SK-N-SH treated with all-trans-retinoic acid at 6 μM for 48 hours (cell line): ENCODE results near the gene ZHX3.

Experiments used
- ATAC-seq: fragments of 200-7000 bp; cut with Tn5 transposase; 3 replicates; pipeline ENCODE4 v1.9.1; 2020; ENCODE audit warnings: mild to moderate bottlenecking, moderate library complexity
- ARNTL ChIP-seq: fragments of 450-650 bp; formaldehyde crosslinking; IDR thresholded peaks from 2 replicates; pipeline ENCODE4 v1.5.0; 2020; ENCODE audit warnings: low read depth, mild to moderate bottlenecking, moderate library complexity, borderline replicate concordance
- BACH2 ChIP-seq: fragments of 250-450 bp; sonication (Bioruptor Pico); IDR thresholded peaks from 2 replicates; pipeline ENCODE4 v1.9.0; 2021; ENCODE audit warnings: mild to moderate bottlenecking, borderline replicate concordance
- CREB5 ChIP-seq: fragments of 250-450 bp; sonication (Bioruptor Pico); IDR thresholded peaks from 2 replicates; pipeline ENCODE4 v1.5.1; 2020; ENCODE audit warnings: low read depth, mild to moderate bottlenecking, moderate library complexity
- CSDC2 ChIP-seq: fragments of 250-450 bp; sonication (Bioruptor Pico); IDR thresholded peaks from 2 replicates; pipeline ENCODE4 v1.5.0; 2020; ENCODE audit warnings: mild to moderate bottlenecking, moderate library complexity
- CSRNP3 ChIP-seq: fragments of 250-450 bp; sonication (Bioruptor Pico); IDR thresholded peaks from 2 replicates; pipeline ENCODE4 v1.5.1; 2021; ENCODE audit warnings: mild to moderate bottlenecking, moderate library complexity
- ESRRG ChIP-seq: fragments of 250-450 bp; sonication (Bioruptor Pico); IDR thresholded peaks from 2 replicates; pipeline ENCODE4 v1.6.1; 2021; ENCODE audit warnings: mild to moderate bottlenecking
- GLIS3 ChIP-seq: fragments of 250-450 bp; sonication (Bioruptor Pico); IDR thresholded peaks from 2 replicates; pipeline ENCODE4 v1.5.0; 2020; ENCODE audit warnings: mild to moderate bottlenecking, moderate library complexity
- ISL1 ChIP-seq: fragments of 250-450 bp; sonication (Bioruptor Pico); IDR thresholded peaks from 2 replicates; pipeline ENCODE4 v2.1.2; 2022; ENCODE audit warnings: mild to moderate bottlenecking, moderate library complexity
- OSR1 ChIP-seq: fragments of 250-450 bp; sonication (Bioruptor Pico); IDR thresholded peaks from 2 replicates; pipeline ENCODE4 v1.8.0; 2022; ENCODE audit warnings: moderate library complexity, mild to moderate bottlenecking, inconsistent platforms
- PATZ1 ChIP-seq: fragments of 250-450 bp; sonication (Bioruptor Pico); IDR thresholded peaks from 2 replicates; pipeline ENCODE4 v1.8.0; 2020; ENCODE audit warnings: mild to moderate bottlenecking, moderate library complexity, borderline replicate concordance
- POU6F1 ChIP-seq: fragments of 250-450 bp; sonication (Bioruptor Pico); IDR thresholded peaks from 2 replicates; pipeline ENCODE4 v1.8.0; 2021; ENCODE audit warnings: low read depth, mild to moderate bottlenecking, moderate library complexity, borderline replicate concordance
- PPARA ChIP-seq: fragments of 250-450 bp; sonication (Bioruptor Pico); IDR thresholded peaks from 2 replicates; pipeline ENCODE4 v1.5.0; 2020; ENCODE audit warnings: mild to moderate bottlenecking, borderline replicate concordance
- RARB ChIP-seq: fragments of 250-450 bp; sonication (Bioruptor Pico); IDR thresholded peaks from 2 replicates; pipeline ENCODE4 v1.8.0; 2021; ENCODE audit warnings: mild to moderate bottlenecking, moderate library complexity
- SNAI2 ChIP-seq: fragments of 250-450 bp; sonication (Bioruptor Pico); IDR thresholded peaks from 2 replicates; pipeline ENCODE4 v1.5.0; 2020; ENCODE audit warnings: mild to moderate bottlenecking, moderate library complexity
- TCF4 ChIP-seq: fragments of 250-450 bp; sonication (Bioruptor Pico); IDR thresholded peaks from 2 replicates; pipeline ENCODE4 v1.8.0; 2021; ENCODE audit warnings: mild to moderate bottlenecking, moderate library complexity, borderline replicate concordance
- TOX ChIP-seq: fragments of 250-450 bp; sonication (Bioruptor Pico); IDR thresholded peaks from 2 replicates; pipeline ENCODE4 v1.8.0; 2021; ENCODE audit warnings: mild to moderate bottlenecking, moderate library complexity, borderline replicate concordance
- TSHZ2 ChIP-seq: fragments of 250-450 bp; sonication (Bioruptor Pico); IDR thresholded peaks from 2 replicates; pipeline ENCODE4 v1.5.0; 2020; ENCODE audit warnings: mild to moderate bottlenecking, moderate library complexity
- ZC3H10 ChIP-seq: fragments of 250-450 bp; sonication (Bioruptor Pico); IDR thresholded peaks from 2 replicates; pipeline ENCODE4 v1.5.1; 2021; ENCODE audit warnings: mild to moderate bottlenecking, moderate library complexity
- ZFP30 ChIP-seq: fragments of 450-650 bp; formaldehyde crosslinking; IDR thresholded peaks from 2 replicates; pipeline ENCODE4 v1.5.0; 2022; ENCODE audit warnings: mild to moderate bottlenecking, moderate library complexity
- ZNF565 ChIP-seq: fragments of 450-650 bp; formaldehyde crosslinking; conservative IDR thresholded peaks from 2 replicates; pipeline ENCODE4 v1.5.0; 2020; ENCODE audit warnings: low read depth, mild to moderate bottlenecking, moderate library complexity
- ZNF70 ChIP-seq: fragments of 450-650 bp; formaldehyde crosslinking; IDR thresholded peaks from 2 replicates; pipeline ENCODE4 v1.5.0; 2020; ENCODE audit warnings: mild to moderate bottlenecking, moderate library complexity

The ZHX3 gene

GRCh38 chr20:41334036-41334435 lies 16.5 kb upstream of the ZHX3 start:
- ATAC-seq, result no peak
- TF ChIP-seq ARNTL (no peak), ESRRG (CRISPR knock-in tag) (no peak), TOX (CRISPR knock-in tag) (no peak), RARB (CRISPR knock-in tag) (no peak), CSRNP3 (no peak), CREB5 (no peak), GLIS3 (CRISPR knock-in tag) (no peak), ZNF565 (CRISPR knock-in tag) (no peak), PPARA (CRISPR knock-in tag) (no peak), ISL1 (CRISPR knock-in tag) (no peak), BACH2 (no peak), ZNF70 (CRISPR knock-in tag) (no peak), CSDC2 (CRISPR knock-in tag) (no peak), PATZ1 (CRISPR knock-in tag) (no peak), TSHZ2 (CRISPR knock-in tag) (no peak), TCF4 (CRISPR knock-in tag) (no peak), ZFP30 (CRISPR knock-in tag) (no peak), SNAI2 (CRISPR knock-in tag) (no peak), ZC3H10 (CRISPR knock-in tag) (no peak)

- no peak for ATAC-seq
- TF ChIP-seq TCF4 (CRISPR knock-in tag) (no peak), CSDC2 (CRISPR knock-in tag) (no peak), BACH2 (no peak), POU6F1 (no peak), TOX (CRISPR knock-in tag) (no peak), OSR1 (no peak), PPARA (CRISPR knock-in tag) (no peak), ZNF565 (CRISPR knock-in tag) (no peak), TSHZ2 (CRISPR knock-in tag) (no peak)
These were observed 14.2 kb upstream of the ZHX3 start for GRCh38 chr20:41331731-41332130.
